ENCODE results near the gene PDZK1IP1.

- TF ChIP-seq CTCF (IDR thresholded peaks at IDR 0.05; ENCODE audit: low read depth, low read length, missing input control), result no peak
- TF ChIP-seq TAF1 (conservative IDR thresholded peaks at IDR 0.05), result no peak
- TF ChIP-seq REST (IDR thresholded peaks at IDR 0.05), result no peak
- no peak for TF ChIP-seq MAX (IDR thresholded peaks at IDR 0.05)
- TF ChIP-seq ATF3 (IDR thresholded peaks at IDR 0.05), result no peak
- no peak for TF ChIP-seq YY1 (IDR thresholded peaks at IDR 0.05)
These were observed at the start of gene PDZK1IP1 for GRCh38 chr1:47189844-47190508.
